HEK293 (cell line): ENCODE results near the gene GAST.

Source experiments
- CTCF ChIA-PET: fragments of 350-600 bp; formaldehyde crosslinking; extraction: SDS; loops from one replicate; lab custom pipeline; 2021; ENCODE audit warnings: antibody characterized with exemption; lab: Yijun Ruan, JAX
- POLR2A ChIA-PET: fragments of 300-600 bp; formaldehyde crosslinking; extraction: SDS; loops from one replicate; lab custom pipeline; 2020; ENCODE audit warnings: antibody characterized with exemption, inconsistent platforms; lab: Yijun Ruan, JAX
- H3K27ac ChIP-seq: fragments of 200-500 bp; sonication (Bioruptor generic); 2 replicates; pipeline ENCODE4 v1.5.1; 2014; ENCODE audit warnings: low read depth, low read length, control low read depth, inconsistent platforms; ENCODE audit errors: extremely low read depth
- H3K36me3 ChIP-seq, 2 experiments: fragments of 200-500 bp in 1 of 2; sonication (Bioruptor generic) in 1 of 2; 1 replicate in 1 of 2; 2 replicates in 1 of 2; pipeline ENCODE4 v1.5.1; 2014 to 2017; ENCODE audit warnings: inconsistent platforms in 2 of 2, low read length in 2 of 2; ENCODE audit not compliant: control insufficient read depth in 2 of 2, insufficient read depth in 1 of 2
- H3K4me1 ChIP-seq: fragments of 200-500 bp; sonication (Bioruptor generic); 2 replicates; pipeline ENCODE4 v1.5.1; 2014; ENCODE audit warnings: mild to moderate bottlenecking, low read length, inconsistent platforms; ENCODE audit not compliant: control insufficient read depth, insufficient read depth
- H3K4me3 ChIP-seq: 2 replicates; pipeline ENCODE4 v1.5.1; 2011; ENCODE audit warnings: low read depth, mild to moderate bottlenecking, control low read depth, low read length, moderate library complexity
- H3K9me3 ChIP-seq: fragments of 200-500 bp; sonication (Bioruptor generic); 2 replicates; pipeline ENCODE4 v1.5.1; 2014; ENCODE audit warnings: low read depth, low read length, inconsistent platforms; ENCODE audit not compliant: control insufficient read depth, insufficient read depth
- GFI1B ChIP-seq: fragments of 450-650 bp; formaldehyde crosslinking; IDR thresholded peaks from 2 replicates; pipeline ENCODE4 v1.5.1; 2016; ENCODE audit warnings: missing biosample characterization, missing genetic modification characterization
- GLIS2 ChIP-seq: fragments of 450-650 bp; formaldehyde crosslinking; IDR thresholded peaks from 2 replicates; pipeline ENCODE4 v1.5.1; 2016; ENCODE audit warnings: missing biosample characterization, missing genetic modification characterization
- MYNN ChIP-seq: fragments of 450-650 bp; formaldehyde crosslinking; IDR thresholded peaks from 2 replicates; pipeline ENCODE4 v1.5.1; 2016; ENCODE audit warnings: missing biosample characterization, missing genetic modification characterization, borderline replicate concordance
- PBX3 ChIP-seq: sonication (generic); formaldehyde crosslinking; IDR thresholded peaks from 2 replicates; pipeline ENCODE4 v1.8.1; 2022; ENCODE audit warnings: mild to moderate bottlenecking, moderate library complexity, missing genetic modification reagents
- ZBTB17 ChIP-seq: fragments of 450-650 bp; formaldehyde crosslinking; IDR thresholded peaks from 2 replicates; pipeline ENCODE4 v1.5.1; 2016; ENCODE audit warnings: missing biosample characterization, missing genetic modification characterization
- ZBTB20 ChIP-seq: fragments of 450-650 bp; formaldehyde crosslinking; IDR thresholded peaks from 2 replicates; pipeline ENCODE4 v1.5.1; 2016; ENCODE audit warnings: missing biosample characterization, missing genetic modification characterization
- ZBTB8A ChIP-seq: fragments of 450-650 bp; formaldehyde crosslinking; IDR thresholded peaks from 2 replicates; pipeline ENCODE4 v1.5.1; 2016; ENCODE audit warnings: missing biosample characterization, missing genetic modification characterization
- ZEB2 ChIP-seq: fragments of 450-650 bp; formaldehyde crosslinking; IDR thresholded peaks from 2 replicates; pipeline ENCODE4 v1.5.1; 2016; ENCODE audit warnings: missing biosample characterization, missing genetic modification characterization
- ZFP69B ChIP-seq: fragments of 450-650 bp; formaldehyde crosslinking; IDR thresholded peaks from 2 replicates; pipeline ENCODE4 v1.5.1; 2016; ENCODE audit warnings: missing biosample characterization, missing genetic modification characterization
- ZNF121 ChIP-seq: fragments of 450-650 bp; formaldehyde crosslinking; IDR thresholded peaks from 2 replicates; pipeline ENCODE4 v1.5.1; 2016; ENCODE audit warnings: missing biosample characterization, missing genetic modification characterization
- ZNF138 ChIP-seq: fragments of 450-650 bp; formaldehyde crosslinking; IDR thresholded peaks from 2 replicates; pipeline ENCODE4 v1.5.1; 2016; ENCODE audit warnings: missing biosample characterization, missing genetic modification characterization, borderline replicate concordance
- ZNF157 ChIP-seq: fragments of 450-650 bp; formaldehyde crosslinking; IDR thresholded peaks from 2 replicates; pipeline ENCODE4 v1.5.1; 2016; ENCODE audit warnings: missing biosample characterization, missing genetic modification characterization
- ZNF335 ChIP-seq: fragments of 450-650 bp; formaldehyde crosslinking; conservative IDR thresholded peaks from 2 replicates; pipeline ENCODE4 v1.5.1; 2016; ENCODE audit warnings: missing biosample characterization, missing genetic modification characterization
- ZNF398 ChIP-seq: fragments of 450-650 bp; formaldehyde crosslinking; IDR thresholded peaks from 2 replicates; pipeline ENCODE4 v1.5.1; 2017; ENCODE audit warnings: missing biosample characterization, missing genetic modification characterization
- ZNF571 ChIP-seq: fragments of 450-650 bp; formaldehyde crosslinking; IDR thresholded peaks from 2 replicates; pipeline ENCODE4 v1.5.0; 2017; ENCODE audit warnings: missing biosample characterization, missing genetic modification characterization
- ZNF623 ChIP-seq: fragments of 450-650 bp; formaldehyde crosslinking; IDR thresholded peaks from 2 replicates; pipeline ENCODE4 v1.5.1; 2016; ENCODE audit warnings: missing biosample characterization, missing genetic modification characterization
- ZNF629 ChIP-seq: fragments of 450-650 bp; formaldehyde crosslinking; IDR thresholded peaks from 2 replicates; pipeline ENCODE4 v1.5.1; 2017; ENCODE audit warnings: missing biosample characterization, missing genetic modification characterization
- ZNF654 ChIP-seq: fragments of 450-650 bp; formaldehyde crosslinking; IDR thresholded peaks from 2 replicates; pipeline ENCODE4 v1.5.1; 2016; ENCODE audit warnings: low read depth, missing biosample characterization, missing genetic modification characterization
- ZNF692 ChIP-seq: fragments of 450-650 bp; formaldehyde crosslinking; IDR thresholded peaks from 2 replicates; pipeline ENCODE4 v1.5.1; 2016; ENCODE audit warnings: missing biosample characterization, missing genetic modification characterization
- ZNF76 ChIP-seq: fragments of 450-650 bp; formaldehyde crosslinking; IDR thresholded peaks from 2 replicates; pipeline ENCODE4; 2016; ENCODE audit warnings: low read depth, missing biosample characterization, missing genetic modification characterization, borderline replicate concordance
- ZNF768 ChIP-seq: fragments of 450-650 bp; formaldehyde crosslinking; IDR thresholded peaks from 2 replicates; pipeline ENCODE4 v1.5.1; 2018; ENCODE audit warnings: missing biosample characterization, mild to moderate bottlenecking, missing genetic modification characterization
- TF ChIP-seq, protein P1 (sequence below): fragments of 450-650 bp; formaldehyde crosslinking; IDR thresholded peaks from 2 replicates; pipeline ENCODE4 v1.5.1; 2016; ENCODE audit warnings: missing biosample characterization, missing genetic modification characterization
- TF ChIP-seq, protein P2 (sequence below): fragments of 450-650 bp; formaldehyde crosslinking; optimal IDR thresholded peaks from 2 replicates; pipeline ENCODE3; 2016; ENCODE audit warnings: missing biosample characterization, mild to moderate bottlenecking, missing genetic modification characterization

GAST gene

GRCh38 chr17:41666237-41666641, 45.9 kb upstream of the GAST start:
- 0 out of 2 replicates have a peak, but pooled peaks have one; percentile 6 for TF ChIP-seq ZBTB20 (tag by site-specific recombination)
- 0 out of 2 replicates have a peak, but pooled peaks have one; percentile 56 for TF ChIP-seq GLIS2
- no peak for TF ChIP-seq ZNF138 (tag by site-specific recombination)
- peak; percentile 47 for TF ChIP-seq ZEB2
- TF ChIP-seq, protein P1, sequence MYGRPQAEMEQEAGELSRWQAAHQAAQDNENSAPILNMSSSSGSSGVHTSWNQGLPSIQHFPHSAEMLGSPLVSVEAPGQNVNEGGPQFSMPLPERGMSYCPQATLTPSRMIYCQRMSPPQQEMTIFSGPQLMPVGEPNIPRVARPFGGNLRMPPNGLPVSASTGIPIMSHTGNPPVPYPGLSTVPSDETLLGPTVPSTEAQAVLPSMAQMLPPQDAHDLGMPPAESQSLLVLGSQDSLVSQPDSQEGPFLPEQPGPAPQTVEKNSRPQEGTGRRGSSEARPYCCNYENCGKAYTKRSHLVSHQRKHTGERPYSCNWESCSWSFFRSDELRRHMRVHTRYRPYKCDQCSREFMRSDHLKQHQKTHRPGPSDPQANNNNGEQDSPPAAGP (tag by site-specific recombination) = no peak
- TF ChIP-seq ZFP69B (tag by site-specific recombination) = no peak
- TF ChIP-seq ZNF571 (tag by site-specific recombination) = no peak
- peak; percentile 46; the same call in 1 of the 2 replicates for TF ChIP-seq ZBTB17 (tag by site-specific recombination)
- TF ChIP-seq ZNF335 (tag by site-specific recombination) = peak; percentile 98
- TF ChIP-seq ZNF629 (tag by site-specific recombination) = peak; percentile 6; the same call in 1 of the 2 replicates
- TF ChIP-seq ZBTB8A (tag by site-specific recombination) = no peak
- TF ChIP-seq ZNF768 = peak; percentile 70; the same call in 1 of the 2 replicates
- Histone ChIP-seq H3K4me3 (peak overlapping the region; percentile 25), H3K4me1 (peaks cover 3% of the 10 kb centered on the region), H3K36me3 (no peaks in the 10 kb centered on the region), H3K9me3 (no peaks in the 10 kb centered on the region), H3K27ac (peak overlapping the region; percentile 45; the same call in 1 of the 2 replicates)
- POLR2A ChIA-PET = interaction anchor here (1.1 to 1.6 kb wide), 3 partner anchors 22 to 137 kb away, joined by 5 to 18 read pairs (median 5); partner anchors contain the start of gene EIF1
- CTCF ChIA-PET = interaction anchor here (0.6 to 12.6 kb wide), 64 partner anchors 9 to 1300 kb away, joined by 3 to 567 read pairs (median 4); partner anchors contain the start of genes HAP1, KRT222 and KRT9

GRCh38 chr17:41666708-41667279, 45.3 kb upstream of the GAST start:
- POLR2A ChIA-PET = interaction anchor here (1.5 to 4.0 kb wide), 3 partner anchors 22 to 23 kb away, joined by 5 to 53 read pairs (median 18); partner anchors contain the start of gene EIF1
- CTCF ChIA-PET = interaction anchor here (0.5 to 12.6 kb wide), 62 partner anchors 9 to 1171 kb away, joined by 3 to 567 read pairs (median 4); partner anchors contain the start of genes EIF1, HAP1, KRT34 and KRT9
- H3K4me1 ChIP-seq = peaks cover 3% of the 10 kb centered on the region
- H3K27ac ChIP-seq = no peak overlapping the region
- no peaks in the 10 kb centered on the region for H3K36me3 ChIP-seq
- H3K4me3 ChIP-seq = peak overlapping the region; percentile 36
- H3K9me3 ChIP-seq = no peaks in the 10 kb centered on the region
- TF ChIP-seq ZNF121 (tag by site-specific recombination) = no peak
- TF ChIP-seq ZNF157 (tag by site-specific recombination) = no peak
- TF ChIP-seq ZNF654 (tag by site-specific recombination) = peak; percentile 94
- TF ChIP-seq GFI1B (tag by site-specific recombination) = no peak
- TF ChIP-seq MYNN (tag by site-specific recombination) = no peak
- TF ChIP-seq PBX3 (CRISPR knock-in tag) = no peak
- peak; percentile 55; the same call in 1 of the 2 replicates for TF ChIP-seq ZEB2
- peak; percentile 69 for TF ChIP-seq ZNF692
- TF ChIP-seq ZNF76 (tag by site-specific recombination) = peak; percentile 63; the same call in 1 of the 2 replicates
- TF ChIP-seq, protein P1 (tag by site-specific recombination) = peak; percentile 58; the same call in 1 of the 2 replicates
- no peak for TF ChIP-seq ZNF623 (tag by site-specific recombination)
- TF ChIP-seq ZNF398 = peak; percentile 56; the same call in 1 of the 2 replicates
- TF ChIP-seq, protein P2, sequence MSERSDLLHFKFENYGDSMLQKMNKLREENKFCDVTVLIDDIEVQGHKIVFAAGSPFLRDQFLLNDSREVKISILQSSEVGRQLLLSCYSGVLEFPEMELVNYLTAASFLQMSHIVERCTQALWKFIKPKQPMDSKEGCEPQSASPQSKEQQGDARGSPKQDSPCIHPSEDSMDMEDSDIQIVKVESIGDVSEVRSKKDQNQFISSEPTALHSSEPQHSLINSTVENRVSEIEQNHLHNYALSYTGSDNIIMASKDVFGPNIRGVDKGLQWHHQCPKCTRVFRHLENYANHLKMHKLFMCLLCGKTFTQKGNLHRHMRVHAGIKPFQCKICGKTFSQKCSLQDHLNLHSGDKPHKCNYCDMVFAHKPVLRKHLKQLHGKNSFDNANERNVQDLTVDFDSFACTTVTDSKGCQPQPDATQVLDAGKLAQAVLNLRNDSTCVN (tag by site-specific recombination) = peak; percentile 53
